Panc1 (cell line): ENCODE measurements around the gene ZDHHC9. TPM values are rescaled to one million over a fixed set of nuclear protein-coding genes. Genes with fewer than 3 reads are reported as not detected.

Experiments used
- ATAC-seq: fragments of 200-7000 bp; cut with Tn5 transposase; 2 replicates; pipeline ENCODE4 v1.9.1; 2020; ENCODE audit warnings: mild to moderate bottlenecking, moderate library complexity
- BruUV-seq: library from RNA; stranded (reverse); fragments of 400-500 nt; replicated peaks from 2 replicates; lab custom pipeline; 2021; lab: Mats Ljungman, UMichigan
- CTCF ChIA-PET: fragments of 300-600 bp; sonication (Branson Sonifier 250); formaldehyde crosslinking; loops from one replicate; lab custom pipeline; 2022; ENCODE audit warnings: antibody characterized with exemption; lab: Charles Lee
- POLR2A ChIA-PET: fragments of 300-600 bp; sonication (Branson Sonifier 250); formaldehyde crosslinking; loops from one replicate; lab custom pipeline; 2022; ENCODE audit warnings: antibody characterized with exemption; lab: Charles Lee
- DNase-seq: peaks from one replicate; pipeline ENCODE4 v3.0.0-alpha.2; 2010; ENCODE audit warnings: low read depth, low spot score
- H3K27ac ChIP-seq: 2 replicates; pipeline ENCODE4 v1.5.1; 2011; ENCODE audit warnings: mild to moderate bottlenecking, low read length, inconsistent platforms
- H3K27me3 ChIP-seq: fragments of 200-500 bp; sonication (Bioruptor generic); 2 replicates; pipeline ENCODE4 v1.6.0; 2014; ENCODE audit warnings: low read length, inconsistent platforms; ENCODE audit not compliant: control insufficient read depth, insufficient read depth
- H3K36me3 ChIP-seq: fragments of 200-500 bp; sonication (Bioruptor generic); 2 replicates; pipeline ENCODE4 v1.5.1; 2014; ENCODE audit warnings: inconsistent platforms, mild to moderate bottlenecking, low read length, moderate library complexity; ENCODE audit not compliant: control insufficient read depth, insufficient read depth
- H3K4me1 ChIP-seq: 2 replicates; pipeline ENCODE4 v1.5.1; 2011; ENCODE audit warnings: inconsistent platforms, mild to moderate bottlenecking, low read length, moderate library complexity; ENCODE audit not compliant: control insufficient read depth, insufficient read depth
- H3K4me3 ChIP-seq, 2 experiments: 2 replicates each; pipeline ENCODE4 v1.5.1; 2011 to 2012; ENCODE audit warnings: low read depth in 2 of 2, low read length in 2 of 2, mild to moderate bottlenecking in 2 of 2, inconsistent platforms in 1 of 2, moderate library complexity in 1 of 2
- H3K9me3 ChIP-seq: fragments of 200-500 bp; sonication (Bioruptor generic); 2 replicates; pipeline ENCODE4 v1.5.1; 2014; ENCODE audit warnings: low read depth, mild to moderate bottlenecking, inconsistent platforms, low read length, moderate library complexity; ENCODE audit not compliant: control insufficient read depth, insufficient read depth
- CTCF ChIP-seq: fragments of 450-650 bp; IDR thresholded peaks from 2 replicates; pipeline ENCODE4 v1.5.1; 2017; ENCODE audit warnings: mild to moderate bottlenecking
- POLR2AphosphoS5 ChIP-seq: IDR thresholded peaks from 2 replicates; pipeline ENCODE4 v1.6.1; 2012; ENCODE audit warnings: mild to moderate bottlenecking, low read depth, low read length, moderate library complexity
- REST ChIP-seq, 2 experiments: IDR thresholded peaks; 2 replicates each; pipeline ENCODE4 v1.6.1; 2011 to 2012; ENCODE audit warnings: low read depth in 2 of 2, control low read depth in 1 of 2, low read length in 1 of 2, mild to moderate bottlenecking in 1 of 2, moderate library complexity in 1 of 2; ENCODE audit not compliant: insufficient read depth in 1 of 2
- SIN3A ChIP-seq: IDR thresholded peaks from 2 replicates; pipeline ENCODE4 v1.6.1; 2012; ENCODE audit warnings: low read depth, mild to moderate bottlenecking, low read length, moderate library complexity, borderline replicate concordance; ENCODE audit not compliant: insufficient read depth
- TCF7L2 ChIP-seq: IDR thresholded peaks from 2 replicates; pipeline ENCODE4 v1.6.1; 2011; ENCODE audit warnings: mild to moderate bottlenecking, low read depth, low read length, inconsistent platforms
- in situ Hi-C: cut with HindIII; loops from 2 replicates; pipeline ENCODE4 v1.10.0; 2016; ENCODE audit warnings: low sequenced_read_pairs, low pct_unique_long_range_greater_than_20kb
- intact Hi-C: fragments of 100-400 bp; cut with micrococcal nuclease; formaldehyde crosslinking; loops from one replicate; pipeline ENCODE4 v1.10.0; 2022; ENCODE audit not compliant: unreplicated experiment
- total RNA-seq: library from RNA; stranded (reverse); gene quantifications from one replicate; pipeline ENCODE4 v1.2.1, GENCODE V29; 2021; ENCODE audit not compliant: unreplicated experiment

Gene ZDHHC9
- total RNA-seq, 1 experiment from 2014 or later, result 57.2 TPM

- Histone ChIP-seq H3K27me3 (0 out of 2 replicates have a peak, but pooled peaks cover under 1% of the 10 kb centered on the region), H3K9me3 (no peaks in the 10 kb centered on the region), H3K36me3 (no peaks in the 10 kb centered on the region; the same call in 1 of the 2 replicates), H3K4me1 (peaks cover 8% of the 10 kb centered on the region), H3K4me3 (no peak overlapping the region), H3K27ac (no peak overlapping the region)
- POLR2A ChIA-PET, result no interaction called here
- TF ChIP-seq TCF7L2 (no peak), CTCF (no peak), SIN3A (no peak), POLR2AphosphoS5 (no peak), REST (IDR thresholded peaks at IDR 0.05; ENCODE audit: insufficient read depth in 1 of 2, low read depth in 2 of 2, low read length in 1 of 2) (no peak)
- in situ Hi-C loops, result no loop called here
- intact Hi-C loops, result no loop called here
- BruUV-seq, result no TSS peak
- DNase-seq (no peak), ATAC-seq (no peak)
- CTCF ChIA-PET, result no interaction called here
Observed at GRCh38 chrX:129840344-129840743, 3.3 kb downstream of the ZDHHC9 start.

- ATAC-seq (no peak), DNase-seq (no peak)
- Histone ChIP-seq H3K9me3 (no peaks in the 10 kb centered on the region), H3K4me1 (no peaks in the 10 kb centered on the region), H3K36me3 (no peaks in the 10 kb centered on the region; the same call in 1 of the 2 replicates), H3K4me3 (no peak overlapping the region), H3K27me3 (no peaks in the 10 kb centered on the region), H3K27ac (no peak overlapping the region)
- no peak for TF ChIP-seq POLR2AphosphoS5
- TF ChIP-seq CTCF, result no peak
- TF ChIP-seq TCF7L2, result no peak
- no peak for TF ChIP-seq SIN3A
- no peak for TF ChIP-seq REST (IDR thresholded peaks at IDR 0.05; ENCODE audit: insufficient read depth in 1 of 2, low read depth in 2 of 2, low read length in 1 of 2)
- in situ Hi-C loops, result no loop called here
- intact Hi-C loops, result no loop called here
- ChIA-PET POLR2A (no interaction called here), CTCF (no interaction called here)
- no TSS peak for BruUV-seq
Observed at GRCh38 chrX:129836827-129837226, 6.9 kb downstream of the ZDHHC9 start.
